ENCODE data around the gene CCL4. TPM values are rescaled to one million over a fixed set of nuclear protein-coding genes. Genes with fewer than 3 reads are reported as not detected.
"Not testable (repeated sequence)": the region's sequence is repeated elsewhere in the genome, so short reads cannot be mapped to it uniquely, and the experiment has no call there.

The CCL4 gene
- total RNA-seq, 2 donors from 2014 or later = 5.8 to 16.5 TPM

DNA sequence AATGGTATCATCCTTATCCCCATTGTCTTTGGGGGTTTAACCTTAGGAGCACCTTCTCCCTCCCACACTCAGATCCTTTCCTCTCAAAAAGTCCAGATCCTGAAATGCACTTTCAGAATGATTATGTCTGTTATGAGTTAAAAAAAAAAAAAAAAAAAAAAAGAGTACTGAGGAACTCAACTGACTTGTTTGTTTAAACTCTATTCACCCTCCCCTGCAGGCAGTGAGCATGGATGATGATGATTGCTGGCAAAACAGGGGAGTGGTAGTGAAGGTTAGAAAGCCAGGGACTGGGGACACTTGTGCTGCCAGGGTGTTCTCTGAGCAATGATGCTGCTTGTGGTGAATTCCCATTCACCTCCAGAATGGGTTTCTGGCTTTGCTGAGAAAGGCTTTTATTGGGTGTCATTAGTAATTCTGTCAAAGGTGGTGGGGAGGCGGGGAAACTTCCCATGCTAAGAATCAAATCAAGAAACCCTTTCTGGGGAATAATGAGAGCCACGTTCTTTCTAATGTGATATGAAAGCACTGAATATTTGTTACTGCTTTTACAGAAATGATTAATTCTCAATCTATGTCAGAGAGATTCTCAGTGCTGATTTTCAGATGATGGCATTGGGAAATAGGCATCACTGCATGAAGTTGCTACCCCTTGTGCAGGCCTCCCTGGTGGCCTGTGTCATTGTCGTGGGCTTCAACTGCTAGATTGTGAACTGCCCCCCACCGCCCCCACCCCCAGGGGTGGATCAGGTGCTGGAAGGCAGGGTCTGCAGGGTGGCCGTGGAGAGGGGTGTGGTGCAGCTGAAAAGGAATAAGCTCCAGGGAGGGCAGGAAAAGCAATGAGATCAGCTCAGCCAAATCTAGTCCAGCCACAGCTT, 14.1 kb downstream of the CCL4 start:
- TF ChIP-seq, protein P1, sequence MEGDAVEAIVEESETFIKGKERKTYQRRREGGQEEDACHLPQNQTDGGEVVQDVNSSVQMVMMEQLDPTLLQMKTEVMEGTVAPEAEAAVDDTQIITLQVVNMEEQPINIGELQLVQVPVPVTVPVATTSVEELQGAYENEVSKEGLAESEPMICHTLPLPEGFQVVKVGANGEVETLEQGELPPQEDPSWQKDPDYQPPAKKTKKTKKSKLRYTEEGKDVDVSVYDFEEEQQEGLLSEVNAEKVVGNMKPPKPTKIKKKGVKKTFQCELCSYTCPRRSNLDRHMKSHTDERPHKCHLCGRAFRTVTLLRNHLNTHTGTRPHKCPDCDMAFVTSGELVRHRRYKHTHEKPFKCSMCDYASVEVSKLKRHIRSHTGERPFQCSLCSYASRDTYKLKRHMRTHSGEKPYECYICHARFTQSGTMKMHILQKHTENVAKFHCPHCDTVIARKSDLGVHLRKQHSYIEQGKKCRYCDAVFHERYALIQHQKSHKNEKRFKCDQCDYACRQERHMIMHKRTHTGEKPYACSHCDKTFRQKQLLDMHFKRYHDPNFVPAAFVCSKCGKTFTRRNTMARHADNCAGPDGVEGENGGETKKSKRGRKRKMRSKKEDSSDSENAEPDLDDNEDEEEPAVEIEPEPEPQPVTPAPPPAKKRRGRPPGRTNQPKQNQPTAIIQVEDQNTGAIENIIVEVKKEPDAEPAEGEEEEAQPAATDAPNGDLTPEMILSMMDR (IDR thresholded peaks at IDR 0.05) = no peak
- no peak overlapping the region for H3K4me3 ChIP-seq
- H3K27me3 ChIP-seq (replicated peaks; ENCODE audit: insufficient read depth) = no peaks in the 10 kb centered on the region
- H3K27ac ChIP-seq = no peak overlapping the region
- no peaks in the 10 kb centered on the region for H3K36me3 ChIP-seq
- no peaks in the 10 kb centered on the region for H3K4me1 ChIP-seq (ENCODE audit: control insufficient read depth in 1 of 2, low read depth in 2 of 2)
- no peaks in the 10 kb centered on the region for H3K9me3 ChIP-seq
- ATAC-seq (ENCODE audit: insufficient number of reproducible peaks, low FRiP score, low read depth) (peak; percentile 39), DNase-seq (ENCODE audit: low spot score) (no peak)

DNA sequence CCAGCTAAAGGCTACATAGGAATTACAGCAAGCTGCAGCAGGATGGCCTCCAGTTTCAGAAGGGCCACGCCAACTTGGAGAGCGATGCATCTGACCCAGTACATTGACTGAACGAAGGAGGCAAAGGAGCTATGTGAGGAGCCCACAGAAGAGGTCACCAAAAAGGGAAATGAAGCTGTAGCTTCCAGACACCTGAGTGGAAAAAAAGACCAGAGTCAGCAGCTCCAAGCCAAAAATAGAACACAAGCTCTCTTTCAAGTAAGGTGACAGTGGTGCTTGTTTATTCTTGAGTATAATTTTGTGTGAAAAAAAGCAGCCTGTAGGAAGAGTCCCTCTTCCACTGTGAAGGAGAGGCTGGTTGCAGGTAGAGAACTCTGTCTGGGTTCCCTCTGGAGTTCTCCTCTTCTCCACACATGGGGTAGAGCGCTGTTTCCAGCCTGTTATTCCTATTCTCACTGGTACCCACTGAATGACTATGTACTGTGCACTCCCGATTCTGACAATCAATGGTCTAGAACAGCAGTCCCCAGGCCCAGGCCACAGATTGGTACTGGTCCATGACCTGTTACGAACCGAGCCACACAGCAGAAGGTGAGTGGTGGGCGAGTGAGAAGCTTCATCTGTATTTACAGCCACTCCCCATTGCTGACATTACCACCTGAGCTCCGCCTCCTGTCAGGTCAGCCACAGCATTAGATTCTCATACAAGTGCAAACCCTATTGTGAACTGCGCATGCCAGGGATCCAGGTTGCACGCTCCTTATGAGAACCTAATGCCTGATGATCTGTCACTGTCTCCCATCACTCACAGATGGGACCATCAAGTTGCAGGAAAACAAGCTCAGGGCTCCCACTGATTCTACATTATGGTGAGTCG, 15.1 kb downstream of the CCL4 start:
- TF ChIP-seq, protein P1 (IDR thresholded peaks at IDR 0.05) = no peak
- Histone ChIP-seq H3K4me3 (no peak overlapping the region), H3K4me1 (ENCODE audit: control insufficient read depth in 1 of 2, low read depth in 2 of 2) (no peaks in the 10 kb centered on the region), H3K27ac (no peak overlapping the region), H3K27me3 (replicated peaks; ENCODE audit: insufficient read depth) (no peaks in the 10 kb centered on the region), H3K36me3 (no peaks in the 10 kb centered on the region), H3K9me3 (no peaks in the 10 kb centered on the region)
- ATAC-seq (ENCODE audit: insufficient number of reproducible peaks, low FRiP score, low read depth) (no peak), DNase-seq (ENCODE audit: low spot score) (no peak)

DNA sequence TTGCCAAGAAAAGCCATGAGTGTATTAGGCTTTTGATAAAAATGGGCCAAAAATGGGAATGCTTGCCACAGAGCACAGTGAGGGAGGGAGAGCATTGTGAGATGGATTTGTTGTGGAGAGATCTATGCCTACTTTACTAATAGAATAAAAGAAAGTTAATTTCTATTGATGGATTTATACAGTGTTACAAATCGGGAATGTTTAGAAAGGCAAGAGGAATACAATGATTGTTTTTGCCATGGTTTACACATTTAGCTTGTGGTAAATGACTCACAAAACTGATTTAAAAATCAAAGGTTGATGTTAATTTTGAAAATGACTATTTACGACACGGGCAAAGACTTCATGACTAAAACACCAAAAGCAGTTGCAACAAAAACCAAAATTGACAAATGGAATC, 16.6 kb downstream of the CCL4 start:
- no peak overlapping the region for H3K27ac ChIP-seq
- H3K27me3 ChIP-seq (replicated peaks; ENCODE audit: insufficient read depth) = no peaks in the 10 kb centered on the region
- TF ChIP-seq, protein P1 (IDR thresholded peaks at IDR 0.05) = no peak
- no peak overlapping the region for H3K4me3 ChIP-seq
- H3K36me3 ChIP-seq = no peaks in the 10 kb centered on the region
- DNase-seq (ENCODE audit: low spot score) (no peak), ATAC-seq (ENCODE audit: insufficient number of reproducible peaks, low FRiP score, low read depth) (no peak)
- H3K4me1 ChIP-seq (ENCODE audit: control insufficient read depth in 1 of 2, low read depth in 2 of 2) = no peaks in the 10 kb centered on the region
- H3K9me3 ChIP-seq = peaks cover 4% of the 10 kb centered on the region

DNA sequence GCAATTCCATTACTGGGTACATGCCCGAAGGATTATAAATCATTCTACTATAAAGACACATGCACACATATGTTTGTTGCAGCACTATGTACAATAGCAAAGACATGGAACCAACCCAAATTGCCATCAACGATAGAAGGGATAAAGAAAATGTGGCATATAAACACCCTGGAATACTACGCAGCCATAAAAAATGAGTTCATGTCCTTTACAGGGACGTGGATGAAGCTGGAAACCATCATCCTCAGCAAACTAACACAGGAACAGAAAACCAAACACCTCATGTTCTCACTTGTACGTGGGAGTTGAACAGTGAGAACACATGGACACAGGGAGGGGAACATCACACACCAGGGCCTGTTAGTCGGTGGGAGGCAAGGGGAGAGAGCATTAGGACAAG, 17.5 kb downstream of the CCL4 start:
- not testable (repeated sequence) for DNase-seq (ENCODE audit: low spot score); ATAC-seq (ENCODE audit: insufficient number of reproducible peaks, low FRiP score, low read depth); H3K9me3 ChIP-seq; H3K4me1 ChIP-seq (ENCODE audit: control insufficient read depth in 1 of 2, low read depth in 2 of 2); H3K27ac ChIP-seq; H3K36me3 ChIP-seq; H3K27me3 ChIP-seq (replicated peaks; ENCODE audit: insufficient read depth); H3K4me3 ChIP-seq

DNA sequence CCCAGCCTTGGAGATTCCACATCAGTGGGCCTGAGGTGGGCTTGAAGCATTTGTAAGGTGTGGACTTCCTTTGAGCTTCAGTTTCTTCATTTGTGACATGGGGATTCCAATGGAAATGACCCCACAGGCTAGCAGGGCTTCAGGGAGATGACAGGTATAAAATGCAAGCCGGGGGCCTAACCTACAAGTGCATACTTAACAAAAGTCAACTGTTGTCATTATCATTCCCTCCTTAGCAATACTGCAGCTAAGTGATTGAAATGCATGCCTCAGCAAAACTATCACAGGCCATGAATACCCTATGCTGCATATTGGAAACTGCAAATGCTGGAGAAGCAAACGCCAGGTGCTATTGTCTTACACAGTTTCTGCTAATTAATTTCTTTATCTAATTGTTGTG, 19.8 kb downstream of the CCL4 start:
- DNase-seq (ENCODE audit: low spot score) (no peak), ATAC-seq (ENCODE audit: insufficient number of reproducible peaks, low FRiP score, low read depth) (no peak)
- Histone ChIP-seq H3K27me3 (replicated peaks; ENCODE audit: insufficient read depth) (no peaks in the 10 kb centered on the region), H3K27ac (no peak overlapping the region), H3K9me3 (peaks cover 9% of the 10 kb centered on the region), H3K36me3 (no peaks in the 10 kb centered on the region), H3K4me3 (no peak overlapping the region), H3K4me1 (ENCODE audit: control insufficient read depth in 1 of 2, low read depth in 2 of 2) (no peaks in the 10 kb centered on the region)
- TF ChIP-seq, protein P1 (IDR thresholded peaks at IDR 0.05) = no peak
